Fibroblast of gingiva (primary cell): ENCODE data around the gene RNF213.

Experiments
- DNase-seq: peaks from one replicate; pipeline ENCODE4 v3.0.0-alpha.2; 2011; ENCODE audit warnings: low read depth

Gene RNF213

GRCh38 chr17:80260791-80261158, at the start of gene RNF213:
Gene RNF213, plus strand, starts transcription at chr17:80260852. Its CDS starts 2,830 bp downstream, at chr17:80263682.
- DNase-seq = peak; percentile 34

- DNase-seq = no peak
These were observed 48.5 kb upstream of the RNF213 start for GRCh38 chr17:80212109-80212508.

GRCh38 chr17:80212511-80212910, 48.1 kb upstream of the RNF213 start:
- no peak for DNase-seq

- DNase-seq = no peak
These were observed 47.5 kb upstream of the RNF213 start for GRCh38 chr17:80212962-80213642.

- no peak for DNase-seq
These were observed 47.0 kb upstream of the RNF213 start for GRCh38 chr17:80213643-80213975.

GRCh38 chr17:80214012-80214877, 46.4 kb upstream of the RNF213 start:
- DNase-seq = no peak

GRCh38 chr17:80214878-80215210, 45.8 kb upstream of the RNF213 start:
- no peak for DNase-seq

GRCh38 chr17:80216473-80217456, 43.9 kb upstream of the RNF213 start:
- no peak for DNase-seq

- DNase-seq = no peak
These were observed 42.8 kb upstream of the RNF213 start for GRCh38 chr17:80217703-80218362.

- DNase-seq = no peak
These were observed 42.3 kb upstream of the RNF213 start for GRCh38 chr17:80218391-80218790.

GRCh38 chr17:80219013-80219762, 41.5 kb upstream of the RNF213 start:
- DNase-seq = peak; percentile 75

GRCh38 chr17:80219763-80220053, 40.9 kb upstream of the RNF213 start:
- DNase-seq = no peak

- peak; percentile 58 for DNase-seq
These were observed 40.5 kb upstream of the RNF213 start, which contains the start of the genes SGSH and SLC26A11 for GRCh38 chr17:80220054-80220735. Gene SGSH, minus strand, starts transcription at chr17:80220333. Its CDS starts 20 bp downstream, at chr17:80220313. Gene SLC26A11, plus strand, starts transcription at chr17:80220427. Its CDS starts 1,134 bp downstream, at chr17:80221561.

GRCh38 chr17:80220736-80221215, 39.9 kb upstream of the RNF213 start:
- no peak for DNase-seq

- DNase-seq = no peak
These were observed 39.1 kb upstream of the RNF213 start for GRCh38 chr17:80221351-80222105.

GRCh38 chr17:80222376-80223141, 38.1 kb upstream of the RNF213 start:
- no peak for DNase-seq

GRCh38 chr17:80223142-80223815, 37.4 kb upstream of the RNF213 start:
- peak; percentile 29 for DNase-seq

GRCh38 chr17:80223838-80224497, 36.7 kb upstream of the RNF213 start:
- DNase-seq = no peak
